LoVo (cell line): ENCODE measurements around the gene DPP6.
"Not testable (repeated sequence)": the region's sequence is repeated elsewhere in the genome, so short reads cannot be mapped to it uniquely, and the experiment has no call there.

ENCODE experiments used
- DNase-seq: peaks from one replicate; pipeline ENCODE4 v3.0.0-alpha.2; 2016; ENCODE audit warnings: low spot score

Gene DPP6

DNA sequence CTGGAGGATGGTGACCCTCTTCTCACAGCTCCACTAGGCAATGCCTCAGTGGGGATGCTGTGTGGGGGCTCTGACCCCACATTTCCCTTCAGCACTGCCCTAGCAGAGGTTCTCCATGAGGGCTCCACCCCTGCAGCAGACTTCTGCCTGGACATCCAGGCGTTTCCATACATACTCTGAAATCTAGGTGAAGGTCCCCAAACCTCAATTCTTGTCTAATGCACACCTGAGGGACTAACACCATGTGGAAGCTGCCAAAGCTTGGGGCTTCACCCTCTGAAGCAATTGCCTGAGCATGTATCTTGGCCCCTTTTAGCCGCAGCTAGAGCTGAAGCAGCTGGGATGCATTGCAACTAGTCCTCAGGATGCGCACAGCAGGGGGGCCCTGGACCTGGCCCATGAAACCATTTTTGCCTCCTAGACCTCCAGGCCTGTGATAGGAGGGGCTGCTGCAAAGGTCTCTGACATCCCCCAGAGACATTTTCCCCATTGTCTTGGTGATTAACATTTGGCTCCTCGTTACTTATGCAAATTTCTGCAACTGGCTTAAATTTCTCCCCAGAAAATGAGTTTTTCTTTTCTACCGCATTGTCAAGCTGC, 882.3 kb downstream of the DPP6 start:
- DNase-seq: not testable (repeated sequence)

DNA sequence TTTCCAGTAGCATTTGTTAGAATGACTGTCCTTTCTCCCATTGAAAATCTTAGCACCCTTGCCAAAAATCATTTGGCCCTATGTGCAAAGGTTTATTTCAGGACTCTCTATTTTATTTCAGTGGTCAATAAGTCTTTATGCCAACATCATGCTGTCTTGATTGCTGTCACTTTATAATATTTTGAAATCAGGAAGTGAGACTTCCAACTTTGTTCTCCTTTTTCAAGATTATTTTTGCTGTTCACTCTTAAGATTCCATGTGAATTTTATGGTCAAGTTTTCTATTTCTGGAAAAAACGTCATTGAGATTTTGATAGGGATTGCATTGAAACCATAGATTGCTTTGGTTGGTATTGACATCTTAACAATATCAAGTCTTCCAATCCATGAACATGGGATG, 885.6 kb downstream of the DPP6 start:
- DNase-seq: no peak

DNA sequence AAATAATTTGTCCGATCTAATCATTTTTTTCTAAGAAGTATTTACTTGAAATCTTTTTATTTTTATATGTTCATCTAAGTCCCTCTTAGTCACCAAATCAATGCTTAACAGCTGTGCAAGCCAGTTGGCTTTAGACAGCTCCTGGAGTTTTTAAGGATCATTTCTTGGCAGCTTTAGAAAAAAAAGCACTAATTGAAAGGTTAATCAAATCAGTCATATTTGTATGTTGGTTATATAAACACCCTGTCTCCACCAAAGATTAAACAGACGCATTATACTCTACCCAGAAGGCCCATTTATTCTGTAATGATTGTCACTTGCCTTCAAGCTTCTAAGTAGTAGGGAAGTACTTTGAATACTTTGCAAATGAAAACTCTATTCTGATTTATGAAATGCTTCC, 890.5 kb downstream of the DPP6 start:
- no peak for DNase-seq
